HCT116 (cell line): ENCODE measurements around the gene PRKG1. TPM values are rescaled to one million over a fixed set of nuclear protein-coding genes. Genes with fewer than 3 reads are reported as not detected.

Source experiments
- ATAC-seq: fragments of 200-7000 bp; cut with Tn5 transposase; 2 replicates; pipeline ENCODE4 v1.9.1; 2020; ENCODE audit warnings: mild to moderate bottlenecking, moderate library complexity
- BruUV-seq: library from RNA; stranded (reverse); fragments of 400-500 nt; replicated peaks from 2 replicates; lab custom pipeline; 2021; lab: Mats Ljungman, UMichigan
- CTCF ChIA-PET: fragments of 300-600 bp; sonication (Branson Sonifier 250); formaldehyde crosslinking; loops from one replicate; lab custom pipeline; 2021; ENCODE audit warnings: antibody characterized with exemption; lab: Charles Lee
- POLR2A ChIA-PET: fragments of 300-600, 350-600 bp; sonication (Branson Sonifier 250); formaldehyde crosslinking; loops from one replicate; lab custom pipeline; 2021; ENCODE audit warnings: antibody characterized with exemption; lab: Charles Lee
- RAD21 ChIA-PET, 2 experiments: fragments of 300-600 bp; sonication (Branson Sonifier 250); formaldehyde crosslinking; loops; one replicate each; lab custom pipeline; 2023; ENCODE audit warnings: low total read pairs in 2 of 2; ENCODE audit not compliant: uncharacterized antibody in 2 of 2, unreplicated experiment in 2 of 2, low non-redundant PET in 1 of 2; lab: Charles Lee
- DNase-seq: peaks from one replicate; pipeline ENCODE4 v3.0.0-alpha.2; 2010; ENCODE audit warnings: low read depth, low spot score
- H2AFZ ChIP-seq: fragments of 200-600 bp; shearing (Covaris generic), sonication (generic); 2 replicates; pipeline ENCODE4 v1.6.1; 2017; ENCODE audit warnings: low read depth, mixed run types, mixed read lengths, antibody characterized with exemption, low read length; ENCODE audit not compliant: poor library complexity, severe bottlenecking
- H3K27ac ChIP-seq: 2 replicates; pipeline ENCODE4 v1.5.1; 2012; ENCODE audit warnings: low read depth, low read length
- H3K27me3 ChIP-seq: fragments of 200-600 bp; sonication (generic); 2 replicates; pipeline ENCODE4 v1.6.1; 2016; ENCODE audit warnings: mixed run types, low read length, mixed read lengths; ENCODE audit not compliant: insufficient read depth
- H3K36me3 ChIP-seq, 2 experiments: fragments of 200-500 bp in 1 of 2; fragments of 200-600 bp in 1 of 2; sonication (Bioruptor generic) in 1 of 2; sonication (generic) in 1 of 2; 2 replicates each; pipeline versions ENCODE4 v1.5.1 to v1.6.1; 2014 to 2016; ENCODE audit warnings: low read length in 2 of 2, inconsistent platforms in 1 of 2, mixed read lengths in 1 of 2, mixed run types in 1 of 2; ENCODE audit not compliant: insufficient read depth in 2 of 2, control insufficient read depth in 1 of 2
- H3K4me1 ChIP-seq, 2 experiments: fragments of 200-600 bp in 1 of 2; sonication (generic) in 1 of 2; 2 replicates each; pipeline versions ENCODE4 v1.5.1 to v1.6.1; 2012 to 2017; ENCODE audit warnings: low read length in 2 of 2, inconsistent platforms in 1 of 2, mild to moderate bottlenecking in 1 of 2, mixed read lengths in 1 of 2, mixed run types in 1 of 2, moderate library complexity in 1 of 2; ENCODE audit not compliant: insufficient read depth in 2 of 2, control insufficient read depth in 1 of 2
- H3K4me2 ChIP-seq: fragments of 200-600 bp; sonication (generic); 2 replicates; pipeline ENCODE4 v1.6.1; 2017; ENCODE audit warnings: mixed run types, low read length, mixed read lengths
- H3K4me3 ChIP-seq, 2 experiments: fragments of 200-600 bp in 1 of 2; sonication (generic) in 1 of 2; replicated peaks in 1 of 2; 2 replicates each; pipeline ENCODE4 v1.5.1; 2011 to 2016; ENCODE audit warnings: low read length in 2 of 2, control low read depth in 1 of 2, low read depth in 1 of 2, mild to moderate bottlenecking in 1 of 2, mixed read lengths in 1 of 2, mixed run types in 1 of 2
- H3K79me2 ChIP-seq: fragments of 200-600 bp; sonication (generic); 2 replicates; pipeline ENCODE4 v1.6.1; 2017; ENCODE audit warnings: mild to moderate bottlenecking, mixed run types, low read length, moderate library complexity, mixed read lengths; ENCODE audit not compliant: insufficient read depth
- H3K9ac ChIP-seq: fragments of 200-600 bp; sonication (generic); 2 replicates; pipeline ENCODE4 v1.6.1; 2016; ENCODE audit warnings: low read length, mixed read lengths
- H3K9me2 ChIP-seq: fragments of 200-600 bp; sonication (generic), shearing (Covaris generic); 2 replicates; pipeline ENCODE4 v1.6.1; 2017; ENCODE audit warnings: mixed run types, mild to moderate bottlenecking, moderate library complexity; ENCODE audit not compliant: insufficient read depth
- H3K9me3 ChIP-seq, 2 experiments: fragments of 200-500 bp in 1 of 2; fragments of 200-600 bp in 1 of 2; sonication (Bioruptor generic) in 1 of 2; sonication (generic) in 1 of 2; 2 replicates each; pipeline ENCODE4 v1.6.1; 2014 to 2017; ENCODE audit warnings: low read length in 2 of 2, mixed read lengths in 2 of 2, inconsistent platforms in 1 of 2, low read depth in 1 of 2, mild to moderate bottlenecking in 1 of 2, mixed run types in 1 of 2, moderate library complexity in 1 of 2; ENCODE audit not compliant: control insufficient read depth in 1 of 2, insufficient read depth in 1 of 2
- H4K20me1 ChIP-seq: fragments of 200-600 bp; sonication (generic), shearing (Covaris generic); 2 replicates; pipeline ENCODE4 v1.6.1; 2017; ENCODE audit warnings: mixed run types, mild to moderate bottlenecking, moderate library complexity; ENCODE audit not compliant: insufficient read depth
- ELF1 ChIP-seq: IDR thresholded peaks from 2 replicates; pipeline ENCODE4 v1.6.1; 2012; ENCODE audit warnings: low read depth, borderline replicate concordance
- FOSL1 ChIP-seq: IDR thresholded peaks from 2 replicates; pipeline ENCODE4 v1.6.1; 2012; ENCODE audit warnings: low read depth
- MAX ChIP-seq: IDR thresholded peaks from 2 replicates; pipeline ENCODE4 v1.6.1; 2012
- POLR2AphosphoS5 ChIP-seq: IDR thresholded peaks from 2 replicates; pipeline ENCODE4 v1.6.1; 2011; ENCODE audit warnings: mild to moderate bottlenecking, low read depth, low read length, moderate library complexity
- REST ChIP-seq: IDR thresholded peaks from 2 replicates; pipeline ENCODE4 v1.6.1; 2012; ENCODE audit warnings: low read depth
- SIN3A ChIP-seq: IDR thresholded peaks from 2 replicates; pipeline ENCODE4 v1.6.1; 2012; ENCODE audit warnings: low read depth
- TCF7L2 ChIP-seq: IDR thresholded peaks from 2 replicates; pipeline ENCODE4 v1.7.0; 2011; ENCODE audit warnings: borderline replicate concordance, inconsistent platforms; ENCODE audit not compliant: insufficient read depth, insufficient read length; ENCODE audit errors: extremely low read depth
- ZBTB33 ChIP-seq: IDR thresholded peaks from 2 replicates; pipeline ENCODE4 v1.6.1; 2011; ENCODE audit warnings: mild to moderate bottlenecking, low read length, moderate library complexity; ENCODE audit not compliant: insufficient replicate concordance; ENCODE audit errors: extremely low read depth
- intact Hi-C: fragments of 100-400 bp; cut with micrococcal nuclease; formaldehyde crosslinking; loops from 2 replicates; pipeline ENCODE4 v1.10.0; 2022
- total RNA-seq: library from RNA; stranded (reverse); gene quantifications from one replicate; pipeline ENCODE4 v1.2.1, GENCODE V29; 2021; ENCODE audit not compliant: unreplicated experiment

The PRKG1 gene
- total RNA-seq, 1 experiment from 2014 or later: 1.4 TPM

GRCh38 chr10:51325649-51326048 is 251.4 kb downstream of the PRKG1 start:
- BruUV-seq: no TSS peak
- DNase-seq (no peak), ATAC-seq (no peak)
- Histone ChIP-seq H4K20me1 (0 out of 2 replicates have a peak, but pooled peaks cover 3% of the 10 kb centered on the region), H3K36me3 (no peaks in the 10 kb centered on the region), H3K4me3 (no peak overlapping the region), H3K9me3 (no peaks in the 10 kb centered on the region), H3K79me2 (no peaks in the 10 kb centered on the region), H3K27ac (no peak overlapping the region), H3K4me2 (no peak overlapping the region), H2AFZ (no peak overlapping the region), H3K9me2 (no peaks in the 10 kb centered on the region), H3K27me3 (0 out of 2 replicates have a peak, but pooled peaks cover 1% of the 10 kb centered on the region), H3K4me1 (no peaks in the 10 kb centered on the region), H3K9ac (no peak overlapping the region)
- intact Hi-C loops: no loop called here
- POLR2A ChIA-PET: no interaction called here
- CTCF ChIA-PET: no interaction called here
- RAD21 ChIA-PET: no interaction called here
- TF ChIP-seq TCF7L2: no peak
- TF ChIP-seq ELF1: no peak
- TF ChIP-seq FOSL1: no peak
- no peak for TF ChIP-seq MAX
- TF ChIP-seq SIN3A: no peak

- Histone ChIP-seq H3K36me3 (no peaks in the 10 kb centered on the region), H3K79me2 (no peaks in the 10 kb centered on the region), H3K4me2 (no peak overlapping the region), H3K4me3 (no peak overlapping the region), H3K27ac (no peak overlapping the region), H3K4me1 (no peaks in the 10 kb centered on the region), H4K20me1 (0 out of 2 replicates have a peak, but pooled peaks cover 3% of the 10 kb centered on the region), H2AFZ (no peak overlapping the region), H3K27me3 (no peaks in the 10 kb centered on the region), H3K9me3 (no peaks in the 10 kb centered on the region), H3K9me2 (no peaks in the 10 kb centered on the region), H3K9ac (no peak overlapping the region)
- TF ChIP-seq TCF7L2 (no peak), REST (no peak), ZBTB33 (no peak), POLR2AphosphoS5 (no peak)
- ChIA-PET RAD21 (no interaction called here), POLR2A (no interaction called here), CTCF (no interaction called here)
- intact Hi-C loops: no loop called here
- BruUV-seq: no TSS peak
- DNase-seq (no peak), ATAC-seq (no peak)
Measured at GRCh38 chr10:51326174-51326573, 251.9 kb downstream of the PRKG1 start.
